Hepatocyte (in vitro differentiated cells): ENCODE results near the gene SAMD13. TPM values are rescaled to one million over a fixed set of nuclear protein-coding genes. Genes with fewer than 3 reads are reported as not detected.
A peak's percentile ranks its signal among the peaks of the same experiment; 100 is the strongest.

Source experiments
- DNase-seq: peaks from one replicate; pipeline ENCODE4 v3.0.0-alpha.2; 2016; ENCODE audit warnings: low spot score
- H2AFZ ChIP-seq: fragments of 200-600 bp; sonication (generic); 2 replicates; pipeline ENCODE4 v1.6.0; 2016; ENCODE audit warnings: antibody characterized with exemption, mild to moderate bottlenecking
- H3K27ac ChIP-seq: fragments of 200-600 bp; sonication (generic); 2 replicates; pipeline ENCODE4 v1.5.1; 2016; ENCODE audit warnings: mild to moderate bottlenecking
- H3K27me3 ChIP-seq: fragments of 200-600 bp; sonication (generic); 2 replicates; pipeline ENCODE4 v1.6.1; 2016
- H3K36me3 ChIP-seq: fragments of 200-600 bp; sonication (generic); replicated peaks from 2 replicates; pipeline ENCODE4 v1.5.1; 2016; ENCODE audit warnings: low read depth; ENCODE audit not compliant: insufficient read depth
- H3K4me1 ChIP-seq: fragments of 200-600 bp; sonication (generic); 2 replicates; pipeline ENCODE4 v1.5.1; 2016; ENCODE audit warnings: mild to moderate bottlenecking, moderate library complexity; ENCODE audit not compliant: insufficient read depth
- H3K4me2 ChIP-seq: fragments of 200-600 bp; sonication (generic); 2 replicates; pipeline ENCODE4 v1.6.0; 2016
- H3K4me3 ChIP-seq: fragments of 200-600 bp; sonication (generic); 2 replicates; pipeline ENCODE4 v1.5.1; 2016; ENCODE audit warnings: mild to moderate bottlenecking
- H3K79me2 ChIP-seq: fragments of 200-600 bp; sonication (generic); 2 replicates; pipeline ENCODE4 v1.6.0; 2017; ENCODE audit warnings: mild to moderate bottlenecking
- H3K9me2 ChIP-seq: fragments of 200-600 bp; sonication (generic); replicated peaks from 2 replicates; pipeline ENCODE4 v1.6.0; 2017; ENCODE audit warnings: mild to moderate bottlenecking; ENCODE audit not compliant: insufficient read depth
- H3K9me3 ChIP-seq: fragments of 200-600 bp; sonication (generic); 2 replicates; pipeline ENCODE4 v1.5.1; 2016; ENCODE audit warnings: low read depth, mild to moderate bottlenecking
- H4K20me1 ChIP-seq: fragments of 200-600 bp; sonication (generic); 2 replicates; pipeline ENCODE4 v1.6.0; 2016; ENCODE audit warnings: mild to moderate bottlenecking; ENCODE audit not compliant: insufficient read depth, poor library complexity, severe bottlenecking
- CTCF ChIP-seq: fragments of 200-600 bp; sonication (generic); IDR thresholded peaks from 2 replicates; pipeline ENCODE4 v1.5.1; 2016; ENCODE audit warnings: antibody characterized with exemption, mild to moderate bottlenecking; ENCODE audit not compliant: poor library complexity
- EZH2 ChIP-seq: fragments of 200-600 bp; sonication (generic); IDR thresholded peaks from 2 replicates; pipeline ENCODE4 v1.6.1; 2016; ENCODE audit warnings: antibody characterized with exemption, mild to moderate bottlenecking, borderline replicate concordance
- EZH2phosphoT487 ChIP-seq: fragments of 200-600 bp; sonication (generic); IDR thresholded peaks from one replicate; pipeline ENCODE4 v1.6.1; 2018; ENCODE audit warnings: antibody characterized with exemption, mild to moderate bottlenecking, low read depth, moderate library complexity; ENCODE audit not compliant: unreplicated experiment, severe bottlenecking
- WGBS: methylation state at CpG from one replicate; pipeline ENCODE4 v1.1.6; 2016; ENCODE audit warnings: low lambda C conversion rate; ENCODE audit errors: missing lambda C conversion rate; 5-methylcytosine and 5-hydroxymethylcytosine counted together
- polyA plus RNA-seq: library from polyadenylated mRNA; unstranded; fragments of >200 nt; fragmentation: Nextera tagmentation; extraction: Ambion mirVana; gene quantifications from 2 replicates; pipeline ENCODE4 v1.2.1, GENCODE V29; 2016
- total RNA-seq: library from RNA; depleted of rRNA; stranded (reverse); fragments of >200 nt; gene quantifications from 2 replicates; pipeline ENCODE4 v1.2.3, GENCODE V29; 2014

The SAMD13 gene
- total and polyA plus RNA-seq, 2 experiments from 2014 or later, result 0.88 to 2.4 TPM

GRCh38 chr1:84269306-84269705 lies 32.2 kb upstream of the SAMD13 start:
- H3K27ac ChIP-seq, result peak overlapping the region; percentile 73
- H3K4me2 ChIP-seq, result no peak overlapping the region
- no peaks in the 10 kb centered on the region for H3K79me2 ChIP-seq
- peaks cover 16% of the 10 kb centered on the region for H3K4me1 ChIP-seq
- H4K20me1 ChIP-seq, result no peaks in the 10 kb centered on the region
- no peaks in the 10 kb centered on the region for H3K9me2 ChIP-seq
- no peak overlapping the region for H3K4me3 ChIP-seq
- no peak for DNase-seq
- H2AFZ ChIP-seq, result no peak overlapping the region
- no peaks in the 10 kb centered on the region for H3K27me3 ChIP-seq
- no peaks in the 10 kb centered on the region for H3K36me3 ChIP-seq
- H3K9me3 ChIP-seq, result no peaks in the 10 kb centered on the region
- no peak for TF ChIP-seq CTCF
- no peak for TF ChIP-seq EZH2
- TF ChIP-seq EZH2phosphoT487, result no peak
- 43% methylated on average over 2 of the region's 2 CpGs for WGBS

GRCh38 chr1:84271441-84272151 lies 29.9 kb upstream of the SAMD13 start:
- Histone ChIP-seq H3K36me3 (no peaks in the 10 kb centered on the region), H3K4me2 (peak overlapping the region; percentile 42), H3K27me3 (no peaks in the 10 kb centered on the region), H3K9me2 (no peaks in the 10 kb centered on the region), H3K9me3 (no peaks in the 10 kb centered on the region), H3K27ac (peak overlapping the region; percentile 85), H2AFZ (peak overlapping the region; percentile 59), H4K20me1 (no peaks in the 10 kb centered on the region), H3K79me2 (no peaks in the 10 kb centered on the region), H3K4me1 (peaks cover 16% of the 10 kb centered on the region), H3K4me3 (no peak overlapping the region)
- WGBS, result 19% methylated on average over 6 of the region's 6 CpGs
- TF ChIP-seq EZH2, result no peak
- no peak for TF ChIP-seq CTCF
- no peak for TF ChIP-seq EZH2phosphoT487
- peak; percentile 13 for DNase-seq

GRCh38 chr1:84272401-84272800 lies 29.1 kb upstream of the SAMD13 start:
- Histone ChIP-seq H3K4me3 (no peak overlapping the region), H3K79me2 (no peaks in the 10 kb centered on the region), H3K9me2 (no peaks in the 10 kb centered on the region), H4K20me1 (no peaks in the 10 kb centered on the region), H3K27ac (peak overlapping the region; percentile 85), H3K4me1 (peaks cover 16% of the 10 kb centered on the region), H3K27me3 (no peaks in the 10 kb centered on the region), H3K4me2 (no peak overlapping the region), H2AFZ (no peak overlapping the region), H3K9me3 (no peaks in the 10 kb centered on the region), H3K36me3 (no peaks in the 10 kb centered on the region)
- DNase-seq, result peak; percentile 71
- 48% methylated on average over 1 of the region's 1 CpG for WGBS
- TF ChIP-seq EZH2phosphoT487, result no peak
- no peak for TF ChIP-seq CTCF
- no peak for TF ChIP-seq EZH2
